Lower leg skin (tissue), 4 donors: Measurements from ENCODE around the gene ZNF367. TPM values are rescaled to one million over a fixed set of nuclear protein-coding genes. Genes with fewer than 3 reads are reported as not detected.

Source experiments
- DNase-seq, 2 donors: peaks; one replicate each; pipeline ENCODE4 v3.0.0-alpha.2; 2019; ENCODE audit warnings: low spot score in 2 of 2
- H3K4me3 ChIP-seq: fragments of 200-600 bp; sonication (generic); 2 replicates; pipeline ENCODE4 v1.5.1; 2017; ENCODE audit warnings: mild to moderate bottlenecking, low read depth; ENCODE audit not compliant: poor library complexity, severe bottlenecking
- CTCF ChIP-seq, 3 donors: fragments of 450-650 bp; IDR thresholded peaks; one replicate each; pipeline ENCODE4 v1.5.1; 2016; ENCODE audit warnings: antibody characterized with exemption in 3 of 3, mild to moderate bottlenecking in 3 of 3, moderate library complexity in 2 of 3
- POLR2A ChIP-seq, 2 donors: fragments of 450-650 bp; IDR thresholded peaks; one replicate each; pipeline ENCODE4 v1.6.1; 2016 to 2017; ENCODE audit warnings: antibody characterized with exemption in 2 of 2, mild to moderate bottlenecking in 1 of 2, moderate library complexity in 1 of 2
- WGBS, 2 donors: methylation state at CpG; one replicate each; pipeline ENCODE4 v1.1.5; 2018; 5-methylcytosine and 5-hydroxymethylcytosine counted together
- intact Hi-C: fragments of 100-400 bp; cut with DNase I; formaldehyde crosslinking; loops from one replicate; pipeline ENCODE4 v1.15.0; 2023; ENCODE audit warnings: low total_unique reads
- total RNA-seq, 4 donors: library from RNA; depleted of rRNA; stranded (reverse); fragments of >200 nt; gene quantifications; one replicate each; pipeline ENCODE4 v1.1.0, GENCODE V29; 2016

Gene ZNF367
- total RNA-seq, 4 donors from 2014 or later: 0.93 to 3.0 (median 1.8) TPM

GRCh38 chr9:96394832-96395496 is 23.2 kb downstream of the ZNF367 start:
- no peak for DNase-seq
- H3K4me3 ChIP-seq: no peak overlapping the region
- no peak for TF ChIP-seq CTCF (IDR thresholded peaks at IDR 0.05)
- TF ChIP-seq POLR2A (IDR thresholded peaks at IDR 0.05): no peak
- intact Hi-C loops: no loop called here
- 95 to 97% methylated on average over 6 of the region's 6 CpGs for WGBS, 2 donors

GRCh38 chr9:96392263-96392662 is 25.9 kb downstream of the ZNF367 start:
- no peak overlapping the region for H3K4me3 ChIP-seq
- DNase-seq: no peak
- intact Hi-C loops: no loop called here
- TF ChIP-seq CTCF (IDR thresholded peaks at IDR 0.05): no peak
- no peak for TF ChIP-seq POLR2A (IDR thresholded peaks at IDR 0.05)
- 94 to 97% methylated on average over 12 of the region's 12 CpGs for WGBS, 2 donors

- no peak for DNase-seq
- 80 to 87% methylated on average over 5 of the region's 5 CpGs for WGBS, 2 donors
- intact Hi-C loops: no loop called here
- TF ChIP-seq POLR2A (IDR thresholded peaks at IDR 0.05): no peak
- TF ChIP-seq CTCF (IDR thresholded peaks at IDR 0.05): no peak
- H3K4me3 ChIP-seq: no peak overlapping the region
Measured at GRCh38 chr9:96391021-96391765, 27.0 kb downstream of the ZNF367 start.

GRCh38 chr9:96388144-96388543 is 30.0 kb downstream of the ZNF367 start:
- TF ChIP-seq CTCF (IDR thresholded peaks at IDR 0.05) (no peak), POLR2A (IDR thresholded peaks at IDR 0.05) (no peak)
- 93 to 95% methylated on average over 11 of the region's 11 CpGs for WGBS, 2 donors
- DNase-seq: peak in 1 of 2 donors; percentile 26
- no peak overlapping the region for H3K4me3 ChIP-seq
- intact Hi-C loops: no loop called here

- H3K4me3 ChIP-seq: no peak overlapping the region
- TF ChIP-seq POLR2A (IDR thresholded peaks at IDR 0.05) (no peak), CTCF (IDR thresholded peaks at IDR 0.05) (no peak)
- DNase-seq: no peak
- intact Hi-C loops: no loop called here
Measured at GRCh38 chr9:96386157-96386556, 32.0 kb downstream of the ZNF367 start.
